ENCODE measurements around the gene PPP2R1B.

PPP2R1B gene

DNA sequence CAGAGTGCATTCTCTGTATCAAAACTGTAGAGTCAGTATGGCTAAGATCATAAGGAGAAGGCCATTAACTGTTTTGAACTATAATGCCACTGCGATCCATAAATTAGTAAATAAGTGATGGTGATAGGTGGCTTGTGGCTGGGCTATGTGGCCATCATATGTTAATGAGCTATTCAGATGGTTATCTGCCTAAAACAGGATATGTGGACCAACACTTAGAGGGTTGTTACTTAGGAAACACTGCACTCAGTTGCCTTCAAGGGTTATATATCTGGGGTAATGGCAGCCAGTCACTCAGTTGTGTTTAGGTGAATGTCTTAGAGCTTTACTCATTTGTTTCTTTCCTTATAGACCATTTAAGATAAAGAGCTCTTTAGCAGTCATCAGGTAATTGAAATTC, 66.0 kb downstream of the PPP2R1B start:
- Histone ChIP-seq H3K4me2 (ENCODE audit: insufficient read depth, low read length) (no peak overlapping the region), H2AFZ (ENCODE audit: low read depth, low read length) (no peak overlapping the region)
- ATAC-seq (ENCODE audit: insufficient read depth, low read depth): no peak

DNA sequence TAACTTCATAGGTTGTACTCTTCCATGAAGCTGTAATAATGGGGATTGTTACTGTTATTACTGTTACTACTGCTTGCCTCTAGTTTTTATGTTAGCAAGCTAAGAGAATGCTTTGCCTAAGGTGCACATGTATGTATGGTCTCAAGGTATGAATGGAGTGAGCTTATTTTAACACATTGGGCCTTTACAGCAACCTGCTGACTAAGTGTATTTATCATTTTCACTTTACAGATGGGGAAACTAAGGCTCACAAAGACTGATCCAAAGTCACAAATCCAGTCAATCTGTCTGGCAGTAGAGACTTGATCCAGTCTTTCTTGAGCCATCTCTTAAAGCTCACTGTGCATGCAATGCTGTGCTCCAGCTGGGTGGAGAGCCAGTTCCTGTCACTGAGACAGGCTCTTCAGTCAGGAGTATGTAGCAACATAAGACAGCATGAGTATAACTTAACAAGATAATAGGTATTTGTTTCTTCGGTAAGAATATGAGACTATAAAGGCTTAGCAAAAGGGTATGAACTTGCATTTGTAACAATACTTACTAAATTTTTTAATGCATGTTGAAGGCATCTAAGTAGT, 66.5 kb downstream of the PPP2R1B start:
- no peaks in the 10 kb centered on the region for H3K79me2 ChIP-seq (ENCODE audit: insufficient read depth, low read length)

More for the DNA sequence above, 66.0 kb downstream of the PPP2R1B start:
- H3K27ac ChIP-seq (ENCODE audit: low read length): no peak overlapping the region
- no peaks in the 10 kb centered on the region for H3K27me3 ChIP-seq (ENCODE audit: insufficient read depth, low read length, poor library complexity)
- H3K4me1 ChIP-seq (ENCODE audit: insufficient read depth, low read length): no peaks in the 10 kb centered on the region
- TF ChIP-seq, protein P1, sequence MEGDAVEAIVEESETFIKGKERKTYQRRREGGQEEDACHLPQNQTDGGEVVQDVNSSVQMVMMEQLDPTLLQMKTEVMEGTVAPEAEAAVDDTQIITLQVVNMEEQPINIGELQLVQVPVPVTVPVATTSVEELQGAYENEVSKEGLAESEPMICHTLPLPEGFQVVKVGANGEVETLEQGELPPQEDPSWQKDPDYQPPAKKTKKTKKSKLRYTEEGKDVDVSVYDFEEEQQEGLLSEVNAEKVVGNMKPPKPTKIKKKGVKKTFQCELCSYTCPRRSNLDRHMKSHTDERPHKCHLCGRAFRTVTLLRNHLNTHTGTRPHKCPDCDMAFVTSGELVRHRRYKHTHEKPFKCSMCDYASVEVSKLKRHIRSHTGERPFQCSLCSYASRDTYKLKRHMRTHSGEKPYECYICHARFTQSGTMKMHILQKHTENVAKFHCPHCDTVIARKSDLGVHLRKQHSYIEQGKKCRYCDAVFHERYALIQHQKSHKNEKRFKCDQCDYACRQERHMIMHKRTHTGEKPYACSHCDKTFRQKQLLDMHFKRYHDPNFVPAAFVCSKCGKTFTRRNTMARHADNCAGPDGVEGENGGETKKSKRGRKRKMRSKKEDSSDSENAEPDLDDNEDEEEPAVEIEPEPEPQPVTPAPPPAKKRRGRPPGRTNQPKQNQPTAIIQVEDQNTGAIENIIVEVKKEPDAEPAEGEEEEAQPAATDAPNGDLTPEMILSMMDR (IDR thresholded peaks at IDR 0.05; ENCODE audit: borderline replicate concordance, extremely low read depth, low read length, poor library complexity, severe bottlenecking): no peak
- TF ChIP-seq EZH2 (IDR thresholded peaks at IDR 0.05; ENCODE audit: borderline replicate concordance, low read depth, low read length, severe bottlenecking): no peak
- H4K20me1 ChIP-seq (ENCODE audit: insufficient read depth, low read length): no peaks in the 10 kb centered on the region
- H3K4me3 ChIP-seq (ENCODE audit: low read depth in 1 of 2, low read length in 2 of 2): no peak overlapping the region
- H3K9me3 ChIP-seq (ENCODE audit: insufficient read depth, low read length, severe bottlenecking): no peaks in the 10 kb centered on the region
- peaks cover 30% of the 10 kb centered on the region for H3K36me3 ChIP-seq (ENCODE audit: insufficient read depth, low read length)
- H3K79me2 ChIP-seq (ENCODE audit: insufficient read depth, low read length): no peaks in the 10 kb centered on the region
- DNase-seq: no peak
- H3K9ac ChIP-seq (ENCODE audit: low read depth, low read length): no peak overlapping the region

DNA sequence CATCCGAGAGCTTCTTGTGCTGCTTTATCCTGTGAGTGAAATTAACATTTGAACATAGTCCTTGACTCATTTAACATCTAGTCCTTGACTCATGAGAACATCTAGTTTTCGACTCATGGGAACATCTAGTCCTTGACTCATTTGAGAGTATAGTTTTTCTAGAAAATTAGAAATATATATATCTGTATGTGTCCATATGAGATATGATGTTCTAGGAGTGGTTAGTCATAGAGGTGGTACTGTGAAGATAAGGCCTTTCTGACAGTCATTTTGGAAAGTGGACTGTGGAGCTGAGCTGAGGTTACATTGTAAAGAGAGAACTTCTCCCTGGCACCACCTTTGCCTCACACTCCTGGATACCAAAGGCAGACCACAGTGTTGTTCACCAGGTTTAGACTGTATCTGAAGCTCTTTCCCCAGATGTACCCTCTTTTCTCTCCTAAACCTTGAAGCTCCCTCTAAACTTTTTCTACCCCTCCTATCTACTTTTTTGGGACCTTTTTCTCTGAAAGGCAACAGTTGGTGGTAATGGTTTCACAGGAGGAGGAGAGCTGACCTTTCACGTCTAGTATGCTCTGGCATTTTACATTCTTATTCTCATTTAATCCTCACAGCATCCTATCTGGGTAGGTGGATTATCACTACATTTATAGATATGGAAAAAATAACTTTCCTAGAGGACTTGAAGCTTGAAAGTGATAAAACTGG, 67.2 kb downstream of the PPP2R1B start:
- H3K36me3 ChIP-seq (ENCODE audit: insufficient read depth, low read length): peaks cover 19% of the 10 kb centered on the region
- ATAC-seq (ENCODE audit: insufficient read depth, low read depth) (no peak), DNase-seq (no peak)
- H3K4me3 ChIP-seq (ENCODE audit: low read depth in 1 of 2, low read length in 2 of 2): no peak overlapping the region
- no peaks in the 10 kb centered on the region for H3K9me3 ChIP-seq (ENCODE audit: insufficient read depth, low read length, severe bottlenecking)
- H3K9ac ChIP-seq (ENCODE audit: low read depth, low read length): no peak overlapping the region
- no peaks in the 10 kb centered on the region for H3K4me1 ChIP-seq (ENCODE audit: insufficient read depth, low read length)
- H3K79me2 ChIP-seq (ENCODE audit: insufficient read depth, low read length): no peaks in the 10 kb centered on the region
- no peak for TF ChIP-seq EZH2 (IDR thresholded peaks at IDR 0.05; ENCODE audit: borderline replicate concordance, low read depth, low read length, severe bottlenecking)
- TF ChIP-seq, protein P1 (IDR thresholded peaks at IDR 0.05; ENCODE audit: borderline replicate concordance, extremely low read depth, low read length, poor library complexity, severe bottlenecking): no peak
- H3K27me3 ChIP-seq (ENCODE audit: insufficient read depth, low read length, poor library complexity): no peaks in the 10 kb centered on the region
- no peak overlapping the region for H2AFZ ChIP-seq (ENCODE audit: low read depth, low read length)
- no peak overlapping the region for H3K4me2 ChIP-seq (ENCODE audit: insufficient read depth, low read length)
- no peak overlapping the region for H3K27ac ChIP-seq (ENCODE audit: low read length)
- H4K20me1 ChIP-seq (ENCODE audit: insufficient read depth, low read length): no peaks in the 10 kb centered on the region

More for the DNA sequence above, 66.5 kb downstream of the PPP2R1B start:
- Histone ChIP-seq H3K27ac (ENCODE audit: low read length) (no peak overlapping the region), H3K36me3 (ENCODE audit: insufficient read depth, low read length) (peaks cover 26% of the 10 kb centered on the region), H2AFZ (ENCODE audit: low read depth, low read length) (no peak overlapping the region), H3K4me1 (ENCODE audit: insufficient read depth, low read length) (no peaks in the 10 kb centered on the region), H3K4me3 (ENCODE audit: low read depth in 1 of 2, low read length in 2 of 2) (no peak overlapping the region), H3K27me3 (ENCODE audit: insufficient read depth, low read length, poor library complexity) (no peaks in the 10 kb centered on the region), H3K4me2 (ENCODE audit: insufficient read depth, low read length) (no peak overlapping the region), H3K9ac (ENCODE audit: low read depth, low read length) (no peak overlapping the region), H4K20me1 (ENCODE audit: insufficient read depth, low read length) (no peaks in the 10 kb centered on the region), H3K9me3 (ENCODE audit: insufficient read depth, low read length, severe bottlenecking) (no peaks in the 10 kb centered on the region)
- TF ChIP-seq, protein P1 (IDR thresholded peaks at IDR 0.05; ENCODE audit: borderline replicate concordance, extremely low read depth, low read length, poor library complexity, severe bottlenecking): no peak
- TF ChIP-seq EZH2 (IDR thresholded peaks at IDR 0.05; ENCODE audit: borderline replicate concordance, low read depth, low read length, severe bottlenecking): no peak
- DNase-seq (no peak), ATAC-seq (ENCODE audit: insufficient read depth, low read depth) (no peak)

Data from DND-41 (cell line).